Measurements from ENCODE around the gene LSM4. TPM values are rescaled to one million over a fixed set of nuclear protein-coding genes. Genes with fewer than 3 reads are reported as not detected.

The LSM4 gene
- total and polyA plus RNA-seq, 2 of the 13 experiments (the other 11 are each of a cell fraction or from before 2014, with no cell fraction given): 65.8 to 166 TPM

GRCh38 chr19:18291590-18292461 lies 31.1 kb downstream of the LSM4 start (continued):
- TF ChIP-seq ZNF317 (CRISPR knock-in tag; IDR thresholded peaks at IDR 0.05) (no peak), ZNF460 (CRISPR knock-in tag; IDR thresholded peaks at IDR 0.05; ENCODE audit: borderline replicate concordance) (peak; percentile 54; the same call in 1 of the 2 replicates), MAFF (IDR thresholded peaks at IDR 0.05; ENCODE audit: low read depth, low read length) (no peak), ZNF326 (CRISPR knock-in tag; IDR thresholded peaks at IDR 0.05; ENCODE audit: borderline replicate concordance) (no peak), NR2F2 (IDR thresholded peaks at IDR 0.05; ENCODE audit: borderline replicate concordance, low read depth) (0 out of 2 replicates have a peak, but pooled peaks have one; percentile 31), ZSCAN9 (CRISPR knock-in tag; IDR thresholded peaks at IDR 0.05; ENCODE audit: borderline replicate concordance) (peak; percentile 27; the same call in 1 of the 2 replicates), ZNF343 (CRISPR knock-in tag; IDR thresholded peaks at IDR 0.05) (0 out of 2 replicates have a peak, but pooled peaks have one; percentile 47), FOXM1 (CRISPR knock-in tag; IDR thresholded peaks at IDR 0.05) (no peak), ZSCAN12 (CRISPR knock-in tag; IDR thresholded peaks at IDR 0.05) (no peak), MYPOP (CRISPR knock-in tag; IDR thresholded peaks at IDR 0.05) (0 out of 2 replicates have a peak, but pooled peaks have one; percentile 62), ZNF205 (CRISPR knock-in tag; IDR thresholded peaks at IDR 0.05) (peak; percentile 20; the same call in 1 of the 2 replicates), SOX13 (IDR thresholded peaks at IDR 0.05) (no peak), SOX13 (CRISPR knock-in tag; conservative IDR thresholded peaks at IDR 0.05 in 1 of 2, IDR thresholded peaks at IDR 0.05 in 1 of 2) (peak in 1 of 2 experiments; percentile 41; a peak in 2 of 4 replicates), ESRRA (CRISPR knock-in tag; IDR thresholded peaks at IDR 0.05; ENCODE audit: low read depth) (no peak), NCOR1 (IDR thresholded peaks at IDR 0.05; ENCODE audit: borderline replicate concordance, low read length) (no peak), ZNF333 (CRISPR knock-in tag; IDR thresholded peaks at IDR 0.05; ENCODE audit: borderline replicate concordance) (no peak), SP5 (CRISPR knock-in tag; IDR thresholded peaks at IDR 0.05; ENCODE audit: borderline replicate concordance, low read depth) (peak; percentile 24; the same call in 1 of the 2 replicates), RELA (CRISPR knock-in tag; IDR thresholded peaks at IDR 0.05) (0 out of 2 replicates have a peak, but pooled peaks have one; percentile 49), FOXA3 (CRISPR knock-in tag; IDR thresholded peaks at IDR 0.05) (peak; percentile 45; the same call in 1 of the 2 replicates), KLF16 (CRISPR knock-in tag; IDR thresholded peaks at IDR 0.05) (peak in 1 of 2 experiments; percentile 56; a peak in 1 of 4 replicates), ZNF713 (CRISPR knock-in tag; IDR thresholded peaks at IDR 0.05) (0 out of 2 replicates have a peak, but pooled peaks have one; percentile 46), PRMT3 (CRISPR knock-in tag; IDR thresholded peaks at IDR 0.05; ENCODE audit: borderline replicate concordance, low read depth) (no peak)
- TF ChIP-seq, protein P1, sequence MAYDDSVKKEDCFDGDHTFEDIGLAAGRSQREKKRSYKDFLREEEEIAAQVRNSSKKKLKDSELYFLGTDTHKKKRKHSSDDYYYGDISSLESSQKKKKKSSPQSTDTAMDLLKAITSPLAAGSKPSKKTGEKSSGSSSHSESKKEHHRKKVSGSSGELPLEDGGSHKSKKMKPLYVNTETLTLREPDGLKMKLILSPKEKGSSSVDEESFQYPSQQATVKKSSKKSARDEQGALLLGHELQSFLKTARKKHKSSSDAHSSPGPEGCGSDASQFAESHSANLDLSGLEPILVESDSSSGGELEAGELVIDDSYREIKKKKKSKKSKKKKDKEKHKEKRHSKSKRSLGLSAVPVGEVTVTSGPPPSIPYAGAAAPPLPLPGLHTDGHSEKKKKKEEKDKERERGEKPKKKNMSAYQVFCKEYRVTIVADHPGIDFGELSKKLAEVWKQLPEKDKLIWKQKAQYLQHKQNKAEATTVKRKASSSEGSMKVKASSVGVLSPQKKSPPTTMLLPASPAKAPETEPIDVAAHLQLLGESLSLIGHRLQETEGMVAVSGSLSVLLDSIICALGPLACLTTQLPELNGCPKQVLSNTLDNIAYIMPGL (CRISPR knock-in tag; IDR thresholded peaks at IDR 0.05; ENCODE audit: borderline replicate concordance in 1 of 2, low read depth in 1 of 2): peak; percentile 66 to 70
- TF ChIP-seq, protein P2, sequence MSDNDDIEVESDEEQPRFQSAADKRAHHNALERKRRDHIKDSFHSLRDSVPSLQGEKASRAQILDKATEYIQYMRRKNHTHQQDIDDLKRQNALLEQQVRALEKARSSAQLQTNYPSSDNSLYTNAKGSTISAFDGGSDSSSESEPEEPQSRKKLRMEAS (IDR thresholded peaks at IDR 0.05): peak; percentile 74
- TF ChIP-seq, protein P3, sequence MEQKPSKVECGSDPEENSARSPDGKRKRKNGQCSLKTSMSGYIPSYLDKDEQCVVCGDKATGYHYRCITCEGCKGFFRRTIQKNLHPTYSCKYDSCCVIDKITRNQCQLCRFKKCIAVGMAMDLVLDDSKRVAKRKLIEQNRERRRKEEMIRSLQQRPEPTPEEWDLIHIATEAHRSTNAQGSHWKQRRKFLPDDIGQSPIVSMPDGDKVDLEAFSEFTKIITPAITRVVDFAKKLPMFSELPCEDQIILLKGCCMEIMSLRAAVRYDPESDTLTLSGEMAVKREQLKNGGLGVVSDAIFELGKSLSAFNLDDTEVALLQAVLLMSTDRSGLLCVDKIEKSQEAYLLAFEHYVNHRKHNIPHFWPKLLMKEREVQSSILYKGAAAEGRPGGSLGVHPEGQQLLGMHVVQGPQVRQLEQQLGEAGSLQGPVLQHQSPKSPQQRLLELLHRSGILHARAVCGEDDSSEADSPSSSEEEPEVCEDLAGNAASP (CRISPR knock-in tag; IDR thresholded peaks at IDR 0.05; ENCODE audit: borderline replicate concordance): peak; percentile 33; the same call in 1 of the 2 replicates
